ENCODE results near the gene KRT38.

KRT38 gene

GRCh38 chr17:41392278-41392677, 48.5 kb downstream of the KRT38 start:
- DNase-seq: no peak
- no peak for TF ChIP-seq GATA1 (IDR thresholded peaks at IDR 0.05; ENCODE audit: low read depth, low read length)
- no peak for TF ChIP-seq POLR2A (IDR thresholded peaks at IDR 0.05; ENCODE audit: low read length)

DNA sequence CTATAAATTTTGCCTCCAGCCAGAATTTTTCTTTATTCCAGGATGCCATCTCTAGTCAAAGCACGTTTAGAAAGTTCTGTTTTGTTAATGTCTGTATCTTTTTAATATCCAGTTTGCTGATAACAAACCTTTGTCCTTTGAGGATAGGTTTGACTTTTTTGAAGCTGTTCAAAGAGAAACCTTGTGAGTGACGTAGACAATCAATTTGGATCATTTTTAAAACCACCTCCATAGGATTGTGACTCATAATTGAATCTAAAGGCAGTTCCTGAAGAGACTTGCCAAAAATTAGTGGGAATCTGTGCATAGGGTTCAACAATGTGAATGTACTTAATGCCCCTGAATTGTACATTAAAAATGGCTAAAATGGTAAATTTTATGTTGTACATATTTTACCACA, 49.2 kb downstream of the KRT38 start:
- TF ChIP-seq POLR2A (IDR thresholded peaks at IDR 0.05; ENCODE audit: low read length) (no peak), GATA1 (IDR thresholded peaks at IDR 0.05; ENCODE audit: low read depth, low read length) (no peak)
- no peak for DNase-seq

- DNase-seq: no peak
- TF ChIP-seq GATA1 (IDR thresholded peaks at IDR 0.05; ENCODE audit: low read depth, low read length): no peak
- TF ChIP-seq POLR2A (IDR thresholded peaks at IDR 0.05; ENCODE audit: low read length): no peak
Observed at GRCh38 chr17:41390411-41390938, 50.3 kb downstream of the KRT38 start.

GRCh38 chr17:41387670-41388069, 53.1 kb downstream of the KRT38 start:
- TF ChIP-seq POLR2A (IDR thresholded peaks at IDR 0.05; ENCODE audit: low read length): no peak

GRCh38 chr17:41386227-41386626, 54.6 kb downstream of the KRT38 start:
- TF ChIP-seq POLR2A (IDR thresholded peaks at IDR 0.05; ENCODE audit: low read length) (no peak), GATA1 (IDR thresholded peaks at IDR 0.05; ENCODE audit: low read depth, low read length) (no peak)
- no peak for DNase-seq

More at GRCh38 chr17:41387670-41388069, 53.1 kb downstream of the KRT38 start:
- DNase-seq: no peak
